IgD-negative memory B cell (primary cell): ENCODE measurements around the gene ROS1. TPM values are rescaled to one million over a fixed set of nuclear protein-coding genes. Genes with fewer than 3 reads are reported as not detected.

ENCODE experiments used
- H3K27ac Mint-ChIP-seq, 3 donors: one replicate each; pipeline ENCODE4 v1.8.0; 2020 to 2022; ENCODE audit warnings: mild to moderate bottlenecking in 3 of 3, mixed read lengths in 3 of 3, moderate library complexity in 1 of 3
- H3K27me3 Mint-ChIP-seq: one replicate; pipeline ENCODE4 v1.8.0; 2021; ENCODE audit warnings: mixed read lengths
- H3K36me3 Mint-ChIP-seq: one replicate; pipeline ENCODE4 v1.8.0; 2020; ENCODE audit warnings: mild to moderate bottlenecking, mixed read lengths
- H3K4me1 Mint-ChIP-seq, 3 donors: one replicate each; pipeline ENCODE4 v1.8.0; 2020 to 2022; ENCODE audit warnings: mixed read lengths in 3 of 3, mild to moderate bottlenecking in 1 of 3
- H3K4me3 Mint-ChIP-seq, 4 donors: one replicate each; pipeline ENCODE4 v1.8.0; 2020 to 2022; ENCODE audit warnings: mild to moderate bottlenecking in 4 of 4, mixed read lengths in 4 of 4, moderate library complexity in 3 of 4
- H3K9me3 Mint-ChIP-seq, 3 donors: one replicate each; pipeline ENCODE4 v1.8.0; 2020 to 2021; ENCODE audit warnings: mixed read lengths in 3 of 3, mild to moderate bottlenecking in 1 of 3
- polyA plus RNA-seq: library from polyadenylated mRNA; unstranded; fragments of 300-500 nt; fragmentation: Illumina TruSeq; gene quantifications from one replicate; pipeline ENCODE4 v1.2.3, GENCODE V29; 2021

Gene ROS1
- polyA plus RNA-seq, 1 donor from 2014 or later: not detected

DNA sequence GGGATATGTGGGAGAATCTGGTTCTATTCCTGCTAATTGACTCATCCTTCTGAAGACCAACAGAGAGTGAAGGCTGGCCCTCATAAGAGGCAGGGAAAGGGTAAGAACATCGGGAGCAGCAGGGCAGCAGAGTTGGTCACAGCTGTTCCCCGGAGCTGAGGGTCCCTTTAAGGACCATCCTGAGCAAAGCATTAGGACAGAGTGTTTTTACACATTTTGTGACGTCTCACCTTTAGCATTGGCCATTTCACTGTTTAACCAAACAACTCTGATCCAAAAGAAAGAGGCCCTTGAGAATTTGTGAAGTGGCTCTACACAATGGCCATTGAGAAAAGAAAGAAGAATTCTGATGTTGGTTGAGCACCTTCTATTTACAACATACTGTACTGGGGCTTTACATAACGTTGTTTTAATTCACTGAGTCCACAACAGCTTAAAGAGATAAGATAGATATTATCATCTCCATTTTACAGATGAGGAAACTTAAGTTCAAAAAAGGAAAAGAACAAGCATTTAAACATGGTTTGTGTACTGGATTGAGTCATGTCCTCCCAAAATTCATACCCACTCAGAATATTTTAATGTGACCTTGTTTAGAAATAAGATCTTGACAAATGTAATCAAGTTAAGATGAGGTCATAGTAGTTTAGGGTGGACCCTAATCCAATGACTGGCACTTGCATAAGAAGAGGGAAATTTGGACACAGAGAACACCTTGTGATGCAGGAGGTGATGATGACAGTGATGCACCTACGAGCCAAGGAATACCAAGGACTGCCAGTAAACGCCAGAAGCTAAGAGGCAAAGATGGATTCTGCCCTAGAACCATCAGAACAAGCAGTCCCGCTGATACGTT lies 98.4 kb downstream of the ROS1 start:
- H3K27ac Mint-ChIP-seq: peak overlapping the region in 1 of 3 donors; percentile 78
- H3K27me3 Mint-ChIP-seq: peaks cover 3% of the 10 kb centered on the region
- H3K4me1 Mint-ChIP-seq: no peaks in the 10 kb centered on the region
- H3K36me3 Mint-ChIP-seq: no peaks in the 10 kb centered on the region
- H3K9me3 Mint-ChIP-seq: peaks cover 2 to 7% (median 3%) of the 10 kb centered on the region in 3 donors
- H3K4me3 Mint-ChIP-seq: no peak overlapping the region

DNA sequence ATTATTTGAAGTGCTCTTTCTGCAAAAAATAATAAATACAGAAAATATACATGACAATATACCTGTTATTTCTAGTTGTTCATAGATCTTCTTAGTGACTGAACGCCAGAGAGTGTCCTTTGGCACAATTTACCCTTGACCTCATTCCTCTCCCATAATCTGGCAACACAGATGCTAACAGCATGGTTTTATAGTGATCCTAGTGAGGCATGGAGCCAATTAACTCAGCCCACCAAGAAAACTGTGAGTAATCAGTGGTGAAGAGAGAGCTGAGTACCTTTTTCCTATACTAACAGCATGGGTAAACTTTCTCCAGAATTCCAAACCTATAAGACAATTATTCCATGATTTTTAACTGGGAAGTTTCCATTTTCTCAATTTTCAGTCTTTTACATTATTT lies 99.3 kb downstream of the ROS1 start:
- Mint-ChIP-seq H3K9me3 (no peaks in the 10 kb centered on the region), H3K27ac (peak overlapping the region in 1 of 3 donors; percentile 78), H3K27me3 (peaks cover 3% of the 10 kb centered on the region), H3K4me1 (no peaks in the 10 kb centered on the region), H3K4me3 (no peak overlapping the region), H3K36me3 (no peaks in the 10 kb centered on the region)

DNA sequence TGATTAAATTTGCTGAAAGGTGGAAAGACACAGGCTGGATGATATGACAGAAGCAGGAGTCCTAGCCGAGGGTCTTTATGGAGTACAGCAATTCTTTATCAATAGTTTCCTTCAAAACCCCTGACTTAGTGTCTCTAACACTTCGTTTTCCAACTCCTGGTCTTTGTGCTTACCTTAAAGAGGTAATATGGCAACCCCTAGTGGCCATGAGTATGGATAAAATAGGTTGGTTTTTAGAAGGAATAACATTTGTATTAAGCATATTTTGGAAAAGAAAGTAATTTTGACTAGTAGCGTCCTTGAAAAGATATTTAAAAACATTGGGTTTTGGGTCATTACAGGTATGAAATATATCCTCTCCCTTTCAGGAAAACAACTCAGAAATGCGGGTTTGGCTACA lies 108.5 kb downstream of the ROS1 start:
- peaks cover 4% of the 10 kb centered on the region for H3K27me3 Mint-ChIP-seq
- H3K36me3 Mint-ChIP-seq: peaks cover 2% of the 10 kb centered on the region
- no peak overlapping the region for H3K27ac Mint-ChIP-seq
- H3K4me3 Mint-ChIP-seq: no peak overlapping the region
- H3K9me3 Mint-ChIP-seq: no peaks in the 10 kb centered on the region
- no peaks in the 10 kb centered on the region for H3K4me1 Mint-ChIP-seq

DNA sequence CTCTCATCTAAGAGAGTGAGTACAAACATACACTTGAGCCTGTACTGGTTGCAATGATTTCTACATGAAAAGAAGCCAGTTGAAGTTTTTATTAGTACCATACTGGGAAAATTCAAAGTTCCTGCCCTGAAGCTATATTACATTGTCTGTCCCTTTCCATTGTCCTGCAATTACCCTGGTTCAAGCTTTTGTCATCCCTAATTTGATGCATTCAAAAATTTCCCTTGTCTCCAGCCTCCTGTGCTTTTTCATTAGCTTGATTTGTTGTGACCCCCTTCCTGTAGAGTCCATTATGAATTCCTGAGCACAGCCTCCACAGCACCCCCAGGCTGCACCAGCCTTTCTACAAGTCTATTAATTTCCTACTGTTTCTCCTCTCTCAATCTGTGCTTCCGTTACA lies 114.0 kb downstream of the ROS1 start:
- Mint-ChIP-seq H3K27ac (no peak overlapping the region), H3K4me3 (no peak overlapping the region), H3K9me3 (no peaks in the 10 kb centered on the region), H3K4me1 (no peaks in the 10 kb centered on the region), H3K36me3 (peaks cover 2% of the 10 kb centered on the region), H3K27me3 (peaks cover 1% of the 10 kb centered on the region)

DNA sequence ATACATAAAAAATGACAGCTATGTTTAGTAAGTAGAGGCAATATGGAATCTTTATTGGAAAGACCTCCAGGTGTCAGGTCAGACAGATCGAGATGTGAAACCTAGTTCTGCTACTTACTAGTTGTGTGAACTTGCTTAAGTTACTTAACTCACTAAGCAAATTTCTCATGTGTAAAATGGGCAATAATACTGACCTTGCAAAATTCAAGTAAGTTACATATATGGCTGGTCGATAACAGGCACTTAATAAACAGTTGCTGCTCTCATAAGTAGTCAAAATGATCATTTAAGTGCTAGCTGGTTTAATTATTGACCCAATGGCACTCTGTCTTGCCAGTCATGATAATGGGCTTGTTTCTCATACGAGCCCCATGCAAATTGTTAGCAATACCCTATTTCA lies 114.4 kb downstream of the ROS1 start:
- peaks cover under 1% of the 10 kb centered on the region for H3K27me3 Mint-ChIP-seq
- H3K9me3 Mint-ChIP-seq: no peaks in the 10 kb centered on the region
- H3K36me3 Mint-ChIP-seq: peaks cover 2% of the 10 kb centered on the region
- no peaks in the 10 kb centered on the region for H3K4me1 Mint-ChIP-seq
- no peak overlapping the region for H3K27ac Mint-ChIP-seq
- H3K4me3 Mint-ChIP-seq: no peak overlapping the region

DNA sequence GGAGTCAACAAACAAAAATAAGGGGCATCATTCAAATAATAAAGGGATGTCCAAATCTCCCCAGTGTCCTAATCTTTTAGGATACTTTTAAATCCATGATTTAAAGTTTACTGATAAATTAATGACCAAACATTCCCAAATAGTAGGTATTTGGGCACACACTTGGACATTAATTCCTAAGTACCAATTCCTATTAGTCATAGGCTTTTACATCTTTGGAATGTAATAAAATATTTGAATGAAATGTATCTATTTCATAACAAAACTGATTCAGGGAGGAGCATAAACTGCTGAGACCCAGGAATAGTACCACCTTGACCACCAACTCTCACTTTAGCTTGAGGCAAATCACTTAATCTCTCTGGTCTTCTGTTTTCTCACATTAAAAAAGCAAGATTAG lies 116.1 kb downstream of the ROS1 start:
- Mint-ChIP-seq H3K4me1 (no peaks in the 10 kb centered on the region), H3K27ac (no peak overlapping the region), H3K36me3 (peaks cover 2% of the 10 kb centered on the region), H3K9me3 (no peaks in the 10 kb centered on the region), H3K4me3 (no peak overlapping the region), H3K27me3 (no peaks in the 10 kb centered on the region)

DNA sequence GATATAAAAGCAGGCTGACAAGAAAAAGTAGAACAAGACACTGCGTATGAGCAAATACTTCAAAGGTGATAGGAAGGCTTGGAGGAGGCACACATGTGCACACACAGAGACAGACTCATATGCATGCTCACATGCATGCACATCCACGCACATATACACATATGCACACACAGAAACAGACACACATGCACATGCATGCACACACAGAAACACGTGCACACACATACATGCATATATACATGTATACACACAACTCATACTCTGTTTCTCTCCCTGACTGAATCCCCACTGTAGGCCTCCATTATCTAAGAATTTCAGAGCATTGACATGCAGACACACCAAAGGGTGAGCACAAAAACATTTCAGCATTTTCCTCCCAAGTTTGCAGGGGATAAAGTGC lies 116.7 kb downstream of the ROS1 start:
- H3K9me3 Mint-ChIP-seq: no peaks in the 10 kb centered on the region
- H3K27ac Mint-ChIP-seq: no peak overlapping the region
- H3K36me3 Mint-ChIP-seq: peaks cover 2% of the 10 kb centered on the region
- no peaks in the 10 kb centered on the region for H3K4me1 Mint-ChIP-seq
- no peak overlapping the region for H3K4me3 Mint-ChIP-seq
- no peaks in the 10 kb centered on the region for H3K27me3 Mint-ChIP-seq

DNA sequence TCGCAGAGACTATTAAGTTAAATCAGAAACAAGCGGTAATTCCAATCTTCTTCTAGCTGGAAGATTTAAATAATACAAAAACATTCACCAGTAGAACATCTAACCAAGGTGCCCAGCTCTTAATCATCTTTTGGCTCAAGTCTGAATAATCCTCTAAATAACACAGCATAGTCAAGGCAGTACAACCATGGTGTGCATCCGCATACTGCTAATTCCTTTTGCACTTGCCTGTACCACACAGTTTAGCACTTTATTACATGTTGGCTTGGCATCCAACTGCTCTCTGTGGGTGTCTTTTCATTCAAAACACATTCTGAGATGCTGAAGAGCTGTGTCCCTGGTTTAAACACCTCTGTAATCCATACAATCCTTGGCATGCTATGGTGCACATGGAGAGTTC lies 118.1 kb downstream of the ROS1 start:
- Mint-ChIP-seq H3K36me3 (peaks cover 2% of the 10 kb centered on the region), H3K27ac (no peak overlapping the region), H3K4me1 (no peaks in the 10 kb centered on the region), H3K4me3 (no peak overlapping the region), H3K9me3 (no peaks in the 10 kb centered on the region), H3K27me3 (peaks cover 2% of the 10 kb centered on the region)

DNA sequence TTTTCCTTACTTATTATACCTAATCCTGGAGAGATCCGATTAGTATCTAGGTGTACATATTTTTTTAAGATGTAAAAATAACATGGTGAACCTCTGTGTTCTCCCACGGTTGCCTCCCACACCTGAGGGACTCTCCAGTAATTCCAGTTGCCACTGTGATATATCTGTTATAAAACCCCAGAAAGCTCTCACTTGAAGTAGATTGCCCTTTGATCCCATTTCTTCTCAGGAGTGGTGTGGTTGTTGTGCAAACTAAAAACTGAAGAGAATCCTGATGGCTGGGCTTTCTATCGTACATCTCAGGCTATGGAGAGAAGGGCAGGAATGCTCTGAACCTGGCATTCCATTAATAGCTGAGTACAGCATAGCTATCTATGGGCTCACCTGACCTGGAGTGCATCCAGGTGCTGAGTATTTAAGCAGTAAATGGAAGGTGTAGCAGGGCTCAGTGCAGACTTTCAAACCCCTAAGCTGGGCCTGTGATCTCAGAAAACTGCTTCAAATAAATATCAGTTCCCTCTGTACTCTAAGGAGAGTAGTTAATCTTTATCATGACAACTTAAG lies 119.4 kb downstream of the ROS1 start:
- no peaks in the 10 kb centered on the region for H3K36me3 Mint-ChIP-seq
- no peak overlapping the region for H3K27ac Mint-ChIP-seq
- peaks cover 2% of the 10 kb centered on the region for H3K27me3 Mint-ChIP-seq
- H3K4me3 Mint-ChIP-seq: no peak overlapping the region
- no peaks in the 10 kb centered on the region for H3K4me1 Mint-ChIP-seq
- H3K9me3 Mint-ChIP-seq: no peaks in the 10 kb centered on the region

DNA sequence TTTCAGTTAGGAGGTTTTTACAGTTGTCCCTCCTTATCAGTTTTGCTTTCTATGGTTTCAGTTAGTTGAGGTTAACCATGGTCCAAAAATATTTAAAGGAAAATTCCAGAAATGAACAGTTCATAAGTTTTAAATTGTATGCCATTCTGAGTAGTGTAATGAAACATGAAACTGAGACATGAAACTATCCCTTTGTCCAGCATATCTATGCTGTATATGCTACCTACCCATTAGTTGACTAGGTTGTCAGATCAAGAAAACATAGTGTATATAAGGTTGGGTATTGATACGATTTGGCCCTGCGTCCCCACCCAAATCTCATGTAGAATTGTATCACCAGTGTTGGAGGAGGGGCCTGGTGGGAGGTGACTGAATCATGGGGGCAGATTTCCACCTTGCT lies 121.3 kb downstream of the ROS1 start:
- peaks cover 2% of the 10 kb centered on the region for H3K27me3 Mint-ChIP-seq
- no peaks in the 10 kb centered on the region for H3K36me3 Mint-ChIP-seq
- no peak overlapping the region for H3K4me3 Mint-ChIP-seq
- no peaks in the 10 kb centered on the region for H3K4me1 Mint-ChIP-seq
- H3K9me3 Mint-ChIP-seq: no peaks in the 10 kb centered on the region
- H3K27ac Mint-ChIP-seq: no peak overlapping the region

DNA sequence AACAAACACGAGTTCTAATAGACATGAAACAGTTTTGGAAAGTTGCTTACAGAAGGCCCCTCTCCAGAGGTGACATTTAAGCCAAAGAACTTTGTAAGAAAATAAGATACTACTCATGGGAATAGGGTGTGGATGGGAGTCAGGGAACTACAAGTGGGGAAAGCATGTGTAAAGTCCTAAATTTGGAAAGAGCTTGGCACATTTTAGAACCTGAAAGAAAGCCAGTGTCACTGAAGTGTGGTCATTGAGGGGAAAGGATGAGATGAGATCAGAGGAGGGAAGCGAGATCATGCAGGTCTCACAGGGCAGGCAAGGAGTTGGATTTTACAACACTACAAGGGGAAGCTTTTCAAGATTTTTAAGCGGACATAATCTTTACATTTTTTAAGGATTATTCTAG lies 122.4 kb downstream of the ROS1 start:
- Mint-ChIP-seq H3K9me3 (no peaks in the 10 kb centered on the region), H3K4me3 (no peak overlapping the region), H3K27ac (no peak overlapping the region), H3K27me3 (peaks cover 2% of the 10 kb centered on the region), H3K4me1 (no peaks in the 10 kb centered on the region), H3K36me3 (no peaks in the 10 kb centered on the region)

DNA sequence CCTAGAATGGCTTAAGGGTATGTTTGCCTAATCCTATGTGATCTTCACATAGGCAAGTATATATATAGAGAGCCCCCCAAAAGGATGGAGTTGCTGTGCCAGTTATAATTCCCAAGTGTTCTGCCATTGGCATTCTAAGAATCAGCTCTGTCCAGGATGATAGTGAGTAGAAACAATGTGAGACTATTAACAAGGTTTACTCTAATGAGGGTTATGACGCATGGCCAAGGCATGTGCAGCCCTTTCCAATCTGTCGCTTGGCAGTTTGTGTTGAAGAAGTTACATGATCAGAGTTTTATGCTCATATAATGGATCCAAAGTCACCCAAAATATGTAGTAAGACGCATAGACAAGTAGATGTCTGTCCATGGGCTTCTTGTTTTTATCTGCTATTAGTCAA lies 126.8 kb downstream of the ROS1 start:
- Mint-ChIP-seq H3K4me1 (no peaks in the 10 kb centered on the region), H3K36me3 (no peaks in the 10 kb centered on the region), H3K4me3 (no peak overlapping the region), H3K27me3 (peaks cover 2% of the 10 kb centered on the region), H3K27ac (no peak overlapping the region), H3K9me3 (peaks cover 0 to 2% (median 0%) of the 10 kb centered on the region in 3 donors)

DNA sequence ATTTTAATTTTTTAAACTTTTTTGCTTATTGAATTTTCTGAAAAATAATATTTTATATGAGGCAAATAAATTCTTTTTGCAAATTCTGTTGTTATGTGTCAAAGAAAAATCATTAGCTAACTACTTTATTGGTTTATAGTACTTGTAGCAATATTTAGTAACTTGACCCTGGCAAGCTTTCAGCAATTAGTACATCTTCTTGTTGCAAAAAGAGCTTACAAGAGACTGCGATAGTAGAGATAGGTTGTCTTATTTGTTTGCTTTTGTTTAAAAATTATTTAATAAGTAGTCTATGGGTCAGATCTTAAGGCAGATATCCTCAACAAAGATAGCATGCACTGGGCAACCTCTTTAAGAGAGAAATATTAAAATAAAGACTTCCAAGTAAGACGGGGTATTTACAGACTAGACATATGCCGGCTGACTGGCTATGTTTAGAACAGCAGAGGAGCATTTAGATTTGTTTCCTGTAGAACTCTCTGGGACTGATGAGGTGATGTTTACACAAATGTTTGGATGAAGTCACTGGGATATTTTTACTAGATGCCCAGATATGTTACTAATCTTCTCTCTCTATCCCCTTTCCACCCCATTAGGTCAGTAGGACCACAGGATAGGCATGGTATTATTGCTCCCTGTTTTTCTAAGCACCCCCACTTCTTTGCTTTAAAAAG lies 135.4 kb downstream of the ROS1 start:
- Mint-ChIP-seq H3K4me1 (peaks cover 0 to 1% (median 0%) of the 10 kb centered on the region in 3 donors), H3K36me3 (peaks cover 2% of the 10 kb centered on the region), H3K4me3 (no peak overlapping the region), H3K27me3 (no peaks in the 10 kb centered on the region), H3K9me3 (peaks cover 0 to 2% (median 0%) of the 10 kb centered on the region in 3 donors), H3K27ac (no peak overlapping the region)

DNA sequence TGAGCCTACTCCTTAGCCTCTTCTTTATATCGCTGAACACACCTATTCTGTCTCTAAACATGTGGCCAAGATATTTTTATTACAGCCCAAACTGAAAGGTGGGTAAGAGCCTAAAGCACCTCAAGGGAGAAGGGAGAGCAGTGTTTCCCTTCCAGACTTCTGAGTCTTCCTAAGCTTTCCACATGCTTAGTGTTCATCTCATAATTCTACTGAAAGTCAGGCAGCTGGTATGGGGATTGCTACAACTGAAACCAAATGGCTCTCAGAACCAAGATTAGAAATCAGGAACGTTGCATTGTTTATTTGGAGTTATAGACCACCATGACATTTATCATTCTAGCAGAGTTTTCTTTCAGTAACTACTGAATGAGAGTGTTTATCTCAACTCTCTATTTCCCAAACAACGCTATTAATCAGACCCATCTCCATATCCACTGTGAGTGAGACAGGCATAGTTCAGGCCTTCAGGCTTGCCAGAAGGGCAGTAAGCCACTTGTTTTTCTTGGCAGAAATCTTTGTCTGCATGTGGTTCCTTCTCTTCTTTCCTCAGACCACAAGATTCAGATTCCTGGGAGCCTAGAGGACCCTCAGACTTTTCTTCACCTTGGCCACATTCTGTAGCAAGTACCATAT lies 137.5 kb downstream of the ROS1 start:
- Mint-ChIP-seq H3K9me3 (peaks cover 0 to 2% (median 0%) of the 10 kb centered on the region in 3 donors), H3K4me3 (no peak overlapping the region), H3K27me3 (no peaks in the 10 kb centered on the region), H3K27ac (no peak overlapping the region), H3K36me3 (peaks cover 2% of the 10 kb centered on the region), H3K4me1 (peaks cover 0 to 1% (median 0%) of the 10 kb centered on the region in 3 donors)

DNA sequence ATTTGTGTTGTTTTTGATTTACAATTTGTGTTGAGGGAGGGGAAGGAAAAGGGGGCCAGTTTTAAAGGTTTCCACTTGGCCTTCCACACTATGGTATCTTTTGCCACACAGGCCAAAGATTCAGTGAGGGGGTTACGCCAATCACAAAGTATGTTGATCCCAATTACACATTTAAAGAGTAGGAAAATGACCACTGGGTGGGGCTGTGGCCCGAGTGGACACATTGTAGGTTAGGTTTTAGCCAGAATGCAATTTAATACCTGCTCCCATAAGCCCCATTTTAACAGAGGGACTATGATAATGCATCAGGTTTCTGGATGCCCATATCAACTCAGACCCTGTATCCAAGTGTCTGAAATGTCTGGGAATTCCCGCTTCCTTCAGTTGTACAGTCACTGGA lies 144.8 kb downstream of the ROS1 start:
- Mint-ChIP-seq H3K9me3 (peaks cover 0 to 5% (median 0%) of the 10 kb centered on the region in 3 donors), H3K27ac (no peak overlapping the region), H3K36me3 (no peaks in the 10 kb centered on the region), H3K4me3 (no peak overlapping the region), H3K4me1 (no peaks in the 10 kb centered on the region), H3K27me3 (peaks cover 7% of the 10 kb centered on the region)
